H9 (cell line): ENCODE results near the gene TMIE. TPM values are rescaled to one million over a fixed set of nuclear protein-coding genes. Genes with fewer than 3 reads are reported as not detected.
A peak's percentile ranks its signal among the peaks of the same experiment; 100 is the strongest.
"Not testable (repeated sequence)": the region's sequence is repeated elsewhere in the genome, so short reads cannot be mapped to it uniquely, and the experiment has no call there.

Source experiments
- DNase-seq: peaks from one replicate; pipeline ENCODE4 v3.0.0-alpha.2; 2017
- H2AFZ ChIP-seq: one replicate; pipeline ENCODE4 v1.6.1; 2013; ENCODE audit warnings: mild to moderate bottlenecking, low read length, control low read depth, moderate library complexity
- H2AK5ac ChIP-seq: 2 replicates; pipeline ENCODE4 v1.6.1; 2013; ENCODE audit warnings: low read length, control low read depth, mixed read lengths; ENCODE audit not compliant: insufficient read length
- H2BK120ac ChIP-seq: one replicate; pipeline ENCODE4 v1.6.1; 2013; ENCODE audit warnings: low read depth, mild to moderate bottlenecking, low read length, control low read depth, inconsistent platforms; ENCODE audit not compliant: poor library complexity, severe bottlenecking
- H2BK12ac ChIP-seq: 2 replicates; pipeline ENCODE4 v1.6.1; 2013; ENCODE audit warnings: low read length, control low read depth, mixed read lengths, low read depth; ENCODE audit not compliant: insufficient read length
- H2BK15ac ChIP-seq: 2 replicates; pipeline ENCODE4 v1.6.1; 2013; ENCODE audit warnings: low read depth, low read length, control low read depth
- H2BK20ac ChIP-seq: one replicate; pipeline ENCODE4 v1.6.1; 2013; ENCODE audit warnings: low read depth, mild to moderate bottlenecking, low read length, control low read depth, inconsistent platforms; ENCODE audit not compliant: poor library complexity, severe bottlenecking
- H2BK5ac ChIP-seq: 2 replicates; pipeline ENCODE4 v1.6.1; 2013; ENCODE audit warnings: low read length, control low read depth, mixed read lengths; ENCODE audit not compliant: insufficient read length
- H3K14ac ChIP-seq: 2 replicates; pipeline ENCODE4 v1.6.1; 2013; ENCODE audit warnings: low read length, control low read depth; ENCODE audit not compliant: insufficient read depth
- H3K18ac ChIP-seq: 2 replicates; pipeline ENCODE4 v1.6.1; 2013; ENCODE audit warnings: low read depth, mild to moderate bottlenecking, mixed read lengths, low read length, control low read depth; ENCODE audit not compliant: insufficient read length
- H3K23ac ChIP-seq: 2 replicates; pipeline ENCODE4 v1.6.1; 2013; ENCODE audit warnings: low read length, control low read depth, mixed read lengths, low read depth; ENCODE audit not compliant: insufficient read length
- H3K23me2 ChIP-seq: 2 replicates; pipeline ENCODE4 v1.6.1; 2013; ENCODE audit warnings: low read depth, mild to moderate bottlenecking, mixed read lengths, low read length, control low read depth; ENCODE audit not compliant: insufficient read length, poor library complexity, severe bottlenecking
- H3K27ac ChIP-seq: 2 replicates; pipeline ENCODE4 v1.5.1; 2013; ENCODE audit warnings: low read length, control low read depth, mixed read lengths, low read depth; ENCODE audit not compliant: insufficient read length
- H3K27me3 ChIP-seq: 2 replicates; pipeline ENCODE4 v1.6.1; 2013; ENCODE audit warnings: low read length, control low read depth, inconsistent platforms; ENCODE audit not compliant: insufficient read depth
- H3K4ac ChIP-seq: 2 replicates; pipeline ENCODE4 v1.6.1; 2013; ENCODE audit warnings: low read depth, mild to moderate bottlenecking, control low read depth, inconsistent platforms, low read length, moderate library complexity
- H3K4me1 ChIP-seq: 2 replicates; pipeline ENCODE4 v1.6.1; 2013; ENCODE audit warnings: low read length, control low read depth, inconsistent platforms; ENCODE audit not compliant: insufficient read depth
- H3K4me2 ChIP-seq: 2 replicates; pipeline ENCODE4 v1.6.1; 2013; ENCODE audit warnings: low read length, control low read depth, mixed read lengths; ENCODE audit not compliant: insufficient read length, insufficient read depth
- H3K56ac ChIP-seq: 2 replicates; pipeline ENCODE4 v1.6.1; 2013; ENCODE audit warnings: low read depth, mild to moderate bottlenecking, mixed read lengths, low read length, control low read depth; ENCODE audit not compliant: insufficient read length
- H3K79me1 ChIP-seq: 2 replicates; pipeline ENCODE4 v1.6.1; 2013; ENCODE audit warnings: low read depth, mild to moderate bottlenecking, moderate library complexity, low read length, control low read depth, inconsistent platforms; ENCODE audit not compliant: insufficient read depth, poor library complexity, severe bottlenecking
- H3K79me2 ChIP-seq: 2 replicates; pipeline ENCODE4 v1.6.1; 2013; ENCODE audit warnings: low read length, control low read depth, inconsistent platforms; ENCODE audit not compliant: insufficient read depth
- H3K9ac ChIP-seq: 2 replicates; pipeline ENCODE4 v1.6.1; 2013; ENCODE audit warnings: low read length, control low read depth, mixed read lengths; ENCODE audit not compliant: insufficient read length; ENCODE audit errors: extremely low read depth
- H3K9me3 ChIP-seq: one replicate; pipeline ENCODE4 v1.6.1; 2013; ENCODE audit warnings: low read depth, low read length, inconsistent platforms; ENCODE audit not compliant: control insufficient read depth
- H3T11ph ChIP-seq: one replicate; pipeline ENCODE4 v1.6.1; 2013; ENCODE audit warnings: mild to moderate bottlenecking, low read length, control low read depth, inconsistent platforms
- H4K20me1 ChIP-seq: one replicate; pipeline ENCODE4 v1.6.1; 2013; ENCODE audit not compliant: control insufficient read depth, insufficient read length, insufficient read depth
- H4K5ac ChIP-seq: 2 replicates; pipeline ENCODE4 v1.6.1; 2013; ENCODE audit warnings: low read depth, mild to moderate bottlenecking, mixed read lengths, low read length, control low read depth; ENCODE audit not compliant: insufficient read length
- H4K8ac ChIP-seq: replicated peaks from 2 replicates; pipeline ENCODE4 v1.6.1; 2013; ENCODE audit warnings: low read length, control low read depth, mixed read lengths, low read depth; ENCODE audit not compliant: insufficient read length
- H4K91ac ChIP-seq: 2 replicates; pipeline ENCODE4 v1.6.1; 2013; ENCODE audit warnings: low read depth, mild to moderate bottlenecking, moderate library complexity, mixed read lengths, low read length, control low read depth; ENCODE audit not compliant: insufficient read length
- H3K27ac Mint-ChIP-seq, 3 experiments: 2 replicates in 2 of 3; 3 replicates in 1 of 3; pipeline ENCODE4 v1.8.0; 2020 to 2021; ENCODE audit warnings: mixed read lengths in 3 of 3, mild to moderate bottlenecking in 1 of 3, moderate library complexity in 1 of 3
- H3K27me3 Mint-ChIP-seq: 2 replicates; pipeline ENCODE4 v1.8.0; 2021; ENCODE audit warnings: low read depth, mild to moderate bottlenecking, moderate library complexity, mixed read lengths
- H3K36me3 Mint-ChIP-seq, 3 experiments: 2 replicates in 2 of 3; 3 replicates in 1 of 3; pipeline ENCODE4 v1.8.0; 2020 to 2021; ENCODE audit warnings: low read depth in 3 of 3, mixed read lengths in 3 of 3; ENCODE audit not compliant: insufficient read depth in 1 of 3
- H3K4me1 Mint-ChIP-seq, 2 experiments: 2 replicates each; pipeline ENCODE4 v1.8.0; 2020; ENCODE audit warnings: mixed read lengths in 2 of 2
- H3K4me3 Mint-ChIP-seq, 2 experiments: 2 replicates in 1 of 2; 3 replicates in 1 of 2; pipeline ENCODE4 v1.8.0; 2020 to 2021; ENCODE audit warnings: mild to moderate bottlenecking in 2 of 2, mixed read lengths in 2 of 2, moderate library complexity in 1 of 2
- H3K9me3 Mint-ChIP-seq, 2 experiments: 2 replicates in 1 of 2; 3 replicates in 1 of 2; pipeline ENCODE4 v1.8.0; 2020; ENCODE audit warnings: mild to moderate bottlenecking in 2 of 2, mixed read lengths in 2 of 2, moderate library complexity in 1 of 2
- CTCF ChIP-seq: fragments of 200-600 bp; sonication (generic); conservative IDR thresholded peaks from 3 replicates; pipeline ENCODE4 v1.8.0; 2021; ENCODE audit warnings: antibody characterized with exemption, mild to moderate bottlenecking
- WGBS: extraction: QIAGEN DNeasy Blood & Tissue Kit; methylation state at CpG from one replicate; pipeline ENCODE4 v1.1.7; 2013; ENCODE audit warnings: missing lambda C conversion rate, low lambda C conversion rate, mixed read lengths; ENCODE audit not compliant: insufficient read length; ENCODE audit errors: extremely low coverage; 5-methylcytosine and 5-hydroxymethylcytosine counted together
- total RNA-seq: library from RNA; stranded (reverse); gene quantifications from 2 replicates; pipeline ENCODE4 v1.2.1, GENCODE V29; 2021

TMIE gene
- total RNA-seq, 1 experiment from 2014 or later = 0.63 TPM

- H3K9ac ChIP-seq = no peak overlapping the region
- H4K91ac ChIP-seq = no peak overlapping the region
- H3K4me1 ChIP-seq = no peaks in the 10 kb centered on the region
- no peaks in the 10 kb centered on the region for H3K9me3 ChIP-seq
- no peak overlapping the region for H4K5ac ChIP-seq
- H3K4ac ChIP-seq = no peak overlapping the region
- no peaks in the 10 kb centered on the region for H3K23me2 ChIP-seq
- H3T11ph ChIP-seq = no peak overlapping the region
- no peak overlapping the region for H2AK5ac ChIP-seq
- H2BK20ac ChIP-seq = no peak overlapping the region
- no peaks in the 10 kb centered on the region for H3K27me3 ChIP-seq
- no peak for TF ChIP-seq CTCF
- H2BK15ac ChIP-seq = no peak overlapping the region
- no peaks in the 10 kb centered on the region for H3K79me1 ChIP-seq
- H2BK12ac ChIP-seq = no peak overlapping the region
- Mint-ChIP-seq H3K36me3 (no peaks in the 10 kb centered on the region; a peak in 1 of 7 replicates), H3K27ac (peak overlapping the region in 1 of 3 experiments; percentile 67; a peak in 1 of 7 replicates), H3K9me3 (no peaks in the 10 kb centered on the region), H3K4me1 (no peaks in the 10 kb centered on the region), H3K27me3 (peaks cover 4% of the 10 kb centered on the region), H3K4me3 (no peak overlapping the region)
- no peak overlapping the region for H3K18ac ChIP-seq
- no peak overlapping the region for H2BK120ac ChIP-seq
- H3K56ac ChIP-seq = no peak overlapping the region
- H2AFZ ChIP-seq = no peak overlapping the region
- no peak overlapping the region for H3K23ac ChIP-seq
- no peak overlapping the region for H3K27ac ChIP-seq
- no peak overlapping the region for H4K8ac ChIP-seq
- no peak overlapping the region for H3K4me2 ChIP-seq
- H4K20me1 ChIP-seq = no peaks in the 10 kb centered on the region
- H3K79me2 ChIP-seq = no peaks in the 10 kb centered on the region
- no peak overlapping the region for H2BK5ac ChIP-seq
- WGBS = no CpG with 5 or more reads among the region's 4 CpGs
- H3K14ac ChIP-seq = no peak overlapping the region
- no peak for DNase-seq
Measured at GRCh38 chr3:46737329-46737731, 36.1 kb downstream of the TMIE start.

GRCh38 chr3:46739565-46739964 lies 38.4 kb downstream of the TMIE start:
- H2BK12ac ChIP-seq, H3K14ac ChIP-seq, H3K23ac ChIP-seq, H3K27ac Mint-ChIP-seq, H3K9me3 ChIP-seq, H3K4me3 Mint-ChIP-seq, H4K5ac ChIP-seq, H2BK15ac ChIP-seq, H3K27me3 ChIP-seq, H3K36me3 Mint-ChIP-seq, H3K79me2 ChIP-seq, H2BK20ac ChIP-seq, H4K20me1 ChIP-seq, H4K91ac ChIP-seq, H3K4me1 Mint-ChIP-seq, H3K4ac ChIP-seq, H3K9me3 Mint-ChIP-seq, H2BK120ac ChIP-seq, H2AFZ ChIP-seq, DNase-seq, H4K8ac ChIP-seq, H3K4me1 ChIP-seq, H3K9ac ChIP-seq, H2AK5ac ChIP-seq, H3K27ac ChIP-seq, H3K56ac ChIP-seq, H3K79me1 ChIP-seq, H3K18ac ChIP-seq, H2BK5ac ChIP-seq, H3K4me2 ChIP-seq, H3T11ph ChIP-seq, H3K23me2 ChIP-seq, H3K27me3 Mint-ChIP-seq: not testable (repeated sequence)
- WGBS = no CpG with 5 or more reads among the region's 3 CpGs
